LNCAP (cell line): ENCODE measurements around the gene TMEM229B.

Source experiments
- CTCF ChIP-seq: fragments of 450-650 bp; IDR thresholded peaks from 2 replicates; pipeline ENCODE4 v1.5.1; 2017; ENCODE audit warnings: mild to moderate bottlenecking

Gene TMEM229B

GRCh38 chr14:67473290-67474082, 15.0 kb downstream of the TMEM229B start:
- TF ChIP-seq CTCF, result no peak

- TF ChIP-seq CTCF, result no peak
Measured at GRCh38 chr14:67472726-67473125, 15.8 kb downstream of the TMEM229B start.

GRCh38 chr14:67469954-67470353, 18.6 kb downstream of the TMEM229B start:
- no peak for TF ChIP-seq CTCF

- no peak for TF ChIP-seq CTCF
Measured at GRCh38 chr14:67468378-67468730, 20.2 kb downstream of the TMEM229B start.

- TF ChIP-seq CTCF, result no peak
Measured at GRCh38 chr14:67467134-67467533, 21.4 kb downstream of the TMEM229B start.

- no peak for TF ChIP-seq CTCF
Measured at GRCh38 chr14:67464879-67465278, 23.6 kb downstream of the TMEM229B start.

- TF ChIP-seq CTCF, result no peak
Measured at GRCh38 chr14:67464377-67464776, 24.1 kb downstream of the TMEM229B start.

GRCh38 chr14:67463900-67464299, 24.6 kb downstream of the TMEM229B start:
- TF ChIP-seq CTCF, result no peak
